B cell (primary cell): ENCODE measurements around the gene LMNTD2. TPM values are rescaled to one million over a fixed set of nuclear protein-coding genes. Genes with fewer than 3 reads are reported as not detected.

Experiments used
- ATAC-seq: fragments of 200-7000 bp; cut with Tn5 transposase; one replicate; pipeline ENCODE4 v1.10.0; 2021; ENCODE audit warnings: low read depth, mild to moderate bottlenecking, moderate number of reproducible peaks, moderate library complexity
- CTCF ChIA-PET: fragments of 350-600 bp; sonication (Branson Sonifier 250); formaldehyde crosslinking; loops from one replicate; lab custom pipeline; 2021; ENCODE audit warnings: antibody characterized with exemption, inconsistent platforms; lab: Charles Lee
- POLR2A ChIA-PET: fragments of 350-600 bp; sonication (Branson Sonifier 250); formaldehyde crosslinking; loops from one replicate; lab custom pipeline; 2021; ENCODE audit warnings: antibody characterized with exemption; lab: Charles Lee
- DNase-seq: peaks from one replicate; pipeline ENCODE4 v3.0.0; 2013
- H2AFZ ChIP-seq: 2 replicates; pipeline ENCODE4 v1.6.1; 2012; ENCODE audit warnings: mild to moderate bottlenecking, low read depth, low read length; ENCODE audit not compliant: insufficient read depth, poor library complexity, severe bottlenecking
- H3K27ac ChIP-seq, 2 donors: 1 replicate in 1 of 2; 2 replicates in 1 of 2; pipeline ENCODE4 v1.5.1; 2012 to 2013; ENCODE audit warnings: low read length in 2 of 2, mild to moderate bottlenecking in 2 of 2, moderate library complexity in 1 of 2
- H3K27me3 ChIP-seq, 4 experiments: fragments of 200-600 bp in 1 of 4; sonication (generic) in 1 of 4; replicated peaks in 1 of 4; 1 replicate in 2 of 4; 2 replicates in 2 of 4; pipeline versions ENCODE4 v1.6.1 to v1.7.0; 2013 to 2016; ENCODE audit warnings: low read length in 3 of 4, mild to moderate bottlenecking in 2 of 4, mixed read lengths in 1 of 4, moderate library complexity in 1 of 4; ENCODE audit not compliant: insufficient read depth in 4 of 4, control insufficient read depth in 3 of 4; ENCODE audit errors: control extremely low read depth in 1 of 4
- H3K36me3 ChIP-seq, 2 experiments: replicated peaks in 1 of 2; 1 replicate in 1 of 2; 2 replicates in 1 of 2; pipeline versions ENCODE4 v1.6.1 to v1.7.1; 2013; ENCODE audit warnings: low read length in 1 of 2; ENCODE audit not compliant: insufficient read depth in 2 of 2, control insufficient read depth in 1 of 2; ENCODE audit errors: control extremely low read depth in 1 of 2, extremely low read depth in 1 of 2
- H3K4me1 ChIP-seq, 2 donors: fragments of 200-600 bp in 1 of 2; sonication (generic) in 1 of 2; 1 replicate in 1 of 2; 2 replicates in 1 of 2; pipeline versions ENCODE4 v1.5.1 to v1.6.1; 2013 to 2017; ENCODE audit warnings: low read length in 2 of 2; ENCODE audit not compliant: control insufficient read depth in 2 of 2, insufficient read depth in 2 of 2
- H3K4me2 ChIP-seq: replicated peaks from 2 replicates; pipeline ENCODE3; 2012; ENCODE audit warnings: mild to moderate bottlenecking, low read depth, low read length; ENCODE audit not compliant: poor library complexity, severe bottlenecking
- H3K4me3 ChIP-seq, 5 experiments: fragments of 200-600 bp in 1 of 5; sonication (generic) in 1 of 5; 1 replicate in 3 of 5; 2 replicates in 2 of 5; pipeline versions ENCODE4 v1.5.1 to v1.7.0; 2011 to 2016; ENCODE audit warnings: low read length in 4 of 5, mild to moderate bottlenecking in 4 of 5, low read depth in 2 of 5, control low read depth in 1 of 5, moderate library complexity in 1 of 5; ENCODE audit not compliant: insufficient read depth in 1 of 5; ENCODE audit errors: control extremely low read depth in 1 of 5, extremely low read depth in 1 of 5
- H3K79me2 ChIP-seq: fragments of 200-600 bp; sonication (generic); one replicate; pipeline ENCODE4 v1.6.0; 2016; ENCODE audit warnings: low read length; ENCODE audit not compliant: control insufficient read depth, insufficient read depth
- H3K9ac ChIP-seq: fragments of 200-600 bp; sonication (generic); 2 replicates; pipeline ENCODE4 v1.6.1; 2017; ENCODE audit warnings: mild to moderate bottlenecking, low read length, moderate library complexity
- H3K9me3 ChIP-seq, 3 donors: one replicate each; pipeline versions ENCODE4 v1.6.1 to v1.7.1; 2013; ENCODE audit warnings: low read length in 2 of 3; ENCODE audit not compliant: control insufficient read depth in 2 of 3, insufficient read depth in 1 of 3; ENCODE audit errors: control extremely low read depth in 1 of 3
- H4K20me1 ChIP-seq: 2 replicates; pipeline ENCODE4 v1.6.0; 2012; ENCODE audit warnings: mild to moderate bottlenecking, low read length; ENCODE audit not compliant: insufficient read depth, control insufficient read depth, poor library complexity, severe bottlenecking
- H3K27ac Mint-ChIP-seq: one replicate; pipeline ENCODE4 v1.8.0; 2021; ENCODE audit warnings: mixed read lengths
- H3K27me3 Mint-ChIP-seq: one replicate; pipeline ENCODE4 v1.8.0; 2021; ENCODE audit warnings: mixed read lengths
- H3K4me1 Mint-ChIP-seq: one replicate; pipeline ENCODE4 v1.8.0; 2021; ENCODE audit warnings: mixed read lengths
- H3K4me3 Mint-ChIP-seq: one replicate; pipeline ENCODE4 v1.8.0; 2021; ENCODE audit warnings: mixed read lengths
- H3K9me3 Mint-ChIP-seq: one replicate; pipeline ENCODE4 v1.8.0; 2022; ENCODE audit warnings: mixed read lengths; ENCODE audit not compliant: insufficient read depth
- EZH2 ChIP-seq: IDR thresholded peaks from 2 replicates; pipeline ENCODE4 v1.6.1; 2012; ENCODE audit warnings: borderline replicate concordance, low read depth, mild to moderate bottlenecking, moderate library complexity, low read length; ENCODE audit not compliant: insufficient read depth, poor library complexity, severe bottlenecking
- WGBS: methylation state at CpG from one replicate; pipeline ENCODE4 v1.1.5; 2013; ENCODE audit warnings: missing lambda C conversion rate; ENCODE audit not compliant: insufficient coverage; 5-methylcytosine and 5-hydroxymethylcytosine counted together
- intact Hi-C: fragments of 100-400 bp; cut with micrococcal nuclease; formaldehyde crosslinking; loops from one replicate; pipeline ENCODE4 v1.10.0; 2022
- polyA plus RNA-seq: library from polyadenylated mRNA; depleted of rRNA; stranded (reverse); fragments of >200 nt; gene quantifications from 2 replicates; pipeline ENCODE4 v1.2.3, GENCODE V29; 2012
- total RNA-seq, 2 donors: library from RNA; stranded (reverse); fragments of 120-200 nt in 1 of 2; gene quantifications; 1 replicate in 1 of 2; 2 replicates in 1 of 2; pipeline versions ENCODE4 v1.2.3 to v1.2.4, GENCODE V29; 2013 to 2022
- TF ChIP-seq, protein P1 (sequence below): fragments of 200-600 bp; IDR thresholded peaks from one replicate; pipeline ENCODE4 v1.8.0; 2022; ENCODE audit warnings: antibody characterized with exemption, mild to moderate bottlenecking

The LMNTD2 gene
- total and polyA plus RNA-seq, 2 donors (not counting 1 experiment from before 2014, with no cell fraction given), result 21.4 to 29.6 TPM

- H3K9me3 Mint-ChIP-seq, result no peaks in the 10 kb centered on the region
- Histone ChIP-seq H4K20me1 (peaks cover 53% of the 10 kb centered on the region), H3K4me1 (peaks cover 30 to 44% of the 10 kb centered on the region in 2 donors), H3K4me2 (peak within 1 kb of the TSS; percentile 98), H3K79me2 (peaks cover 45% of the 10 kb centered on the region), H3K27ac (peak within 1 kb of the TSS; percentile 97 to 98), H2AFZ (peak within 1 kb of the TSS; percentile 95), H3K4me3 (peak within 1 kb of the TSS; percentile 65 to 95 (median 86)), H3K9ac (peak within 1 kb of the TSS; percentile 85), H3K36me3 (peaks cover 1 to 3% of the 10 kb centered on the region in 2 experiments), H3K9me3 (peaks cover 0 to 3% (median 0%) of the 10 kb centered on the region in 3 donors), H3K27me3 (peaks cover 0 to 18% (median 8%) of the 10 kb centered on the region in 4 experiments)
- H3K4me3 Mint-ChIP-seq, result peak within 1 kb of the TSS; percentile 93
- H3K27me3 Mint-ChIP-seq, result peaks cover 15% of the 10 kb centered on the region
- peak within 1 kb of the TSS; percentile 99 for H3K27ac Mint-ChIP-seq
- intact Hi-C loops, result loop anchor here (1.0 to 10.0 kb wide), 6 partner anchors 8 to 809 kb away; partner anchors contain the start of genes BRSK2, LMNTD2, LRRC56 and RASSF7
- CTCF ChIA-PET, result interaction anchor here (0.6 to 2.3 kb wide), 11 partner anchors 8 to 243 kb away, joined by 3 to 5 read pairs (median 3); partner anchors contain the start of genes HRAS and LRRC56
- TF ChIP-seq EZH2, result no peak
- TF ChIP-seq, protein P1, sequence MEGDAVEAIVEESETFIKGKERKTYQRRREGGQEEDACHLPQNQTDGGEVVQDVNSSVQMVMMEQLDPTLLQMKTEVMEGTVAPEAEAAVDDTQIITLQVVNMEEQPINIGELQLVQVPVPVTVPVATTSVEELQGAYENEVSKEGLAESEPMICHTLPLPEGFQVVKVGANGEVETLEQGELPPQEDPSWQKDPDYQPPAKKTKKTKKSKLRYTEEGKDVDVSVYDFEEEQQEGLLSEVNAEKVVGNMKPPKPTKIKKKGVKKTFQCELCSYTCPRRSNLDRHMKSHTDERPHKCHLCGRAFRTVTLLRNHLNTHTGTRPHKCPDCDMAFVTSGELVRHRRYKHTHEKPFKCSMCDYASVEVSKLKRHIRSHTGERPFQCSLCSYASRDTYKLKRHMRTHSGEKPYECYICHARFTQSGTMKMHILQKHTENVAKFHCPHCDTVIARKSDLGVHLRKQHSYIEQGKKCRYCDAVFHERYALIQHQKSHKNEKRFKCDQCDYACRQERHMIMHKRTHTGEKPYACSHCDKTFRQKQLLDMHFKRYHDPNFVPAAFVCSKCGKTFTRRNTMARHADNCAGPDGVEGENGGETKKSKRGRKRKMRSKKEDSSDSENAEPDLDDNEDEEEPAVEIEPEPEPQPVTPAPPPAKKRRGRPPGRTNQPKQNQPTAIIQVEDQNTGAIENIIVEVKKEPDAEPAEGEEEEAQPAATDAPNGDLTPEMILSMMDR, result no peak
- ATAC-seq (peak; percentile 87), DNase-seq (peak; percentile 98)
- under 1% methylated on average over 92 of the region's 99 CpGs for WGBS
- POLR2A ChIA-PET, result interaction anchor here (0.6 to 1.9 kb wide), 13 partner anchors 10 to 307 kb away, joined by 3 to 26 read pairs (median 5); partner anchors contain the start of genes DEAF1, HRAS, IRF7 and LRRC56
- peaks cover 44% of the 10 kb centered on the region for H3K4me1 Mint-ChIP-seq
Observed at GRCh38 chr11:575996-576768, 15.6 kb upstream of the LMNTD2 start, which contains the start of gene PHRF1. TSS of gene PHRF1 (plus strand) at chr11:576470. CDS start at chr11:581513, 5,043 bp downstream.
